Hematopoietic multipotent progenitor cell treated with erythropoietin and hydrocortisone succinate and interleukin-3 and kit ligand, for 6 days (in vitro differentiated cells): ENCODE measurements around the gene PPP2R5D.
A peak's percentile ranks its signal among the peaks of the same experiment; 100 is the strongest.
"Not testable (repeated sequence)": the region's sequence is repeated elsewhere in the genome, so short reads cannot be mapped to it uniquely, and the experiment has no call there.

Experiments used
- DNase-seq: peaks from one replicate; pipeline ENCODE4 v3.0.0-alpha.2; 2015

The PPP2R5D gene

DNA sequence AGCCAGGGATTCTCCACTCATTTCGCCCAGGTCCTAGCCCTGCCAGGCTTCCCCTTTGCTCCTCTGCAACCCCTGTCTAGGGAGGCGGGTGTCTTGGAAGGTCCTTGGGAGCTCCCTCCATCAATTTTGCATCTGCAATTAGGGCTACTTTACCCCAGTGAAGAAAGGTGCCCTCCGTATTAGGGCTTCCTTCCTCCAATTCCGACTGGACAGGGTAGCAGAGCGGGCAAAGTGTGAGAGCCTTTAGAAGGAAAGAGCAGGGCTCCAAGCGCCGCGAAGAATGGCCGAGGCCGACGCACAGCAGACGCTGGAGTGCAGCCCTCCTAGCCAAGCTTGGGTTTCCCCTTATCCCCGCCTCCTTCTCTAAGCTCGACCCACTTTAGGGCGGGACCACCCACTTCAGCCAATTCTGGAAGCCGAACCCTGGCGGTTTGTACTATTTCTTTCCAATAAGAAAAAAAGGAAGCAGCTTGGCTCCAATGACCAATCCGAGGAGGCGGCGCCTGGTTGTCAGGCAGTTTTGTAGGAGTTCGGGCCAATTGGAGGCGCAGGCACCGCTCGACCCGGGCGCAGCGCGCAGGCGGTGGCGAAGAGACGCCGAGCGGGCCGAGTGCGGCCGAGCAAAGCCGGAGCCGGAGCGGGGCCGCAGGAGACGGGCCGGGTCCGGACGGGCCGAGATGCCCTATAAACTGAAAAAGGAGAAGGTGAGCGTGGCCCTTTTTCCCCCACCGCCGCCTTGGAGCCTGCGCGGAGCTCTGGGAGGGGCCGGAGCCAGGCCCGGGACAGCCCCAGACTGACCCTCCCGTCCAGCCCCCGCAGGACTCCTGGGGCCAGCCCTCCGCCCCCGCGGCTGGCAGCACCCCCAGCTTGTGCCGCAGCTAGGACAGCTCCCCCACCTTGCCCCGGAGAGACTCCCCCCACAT, at the start of gene PPP2R5D:
Gene PPP2R5D (plus strand): TSS at position 570 of the 923 bp plus-strand sequence. CDS start 108 bp downstream, at position 678.
- DNase-seq: peak; percentile 100

DNA sequence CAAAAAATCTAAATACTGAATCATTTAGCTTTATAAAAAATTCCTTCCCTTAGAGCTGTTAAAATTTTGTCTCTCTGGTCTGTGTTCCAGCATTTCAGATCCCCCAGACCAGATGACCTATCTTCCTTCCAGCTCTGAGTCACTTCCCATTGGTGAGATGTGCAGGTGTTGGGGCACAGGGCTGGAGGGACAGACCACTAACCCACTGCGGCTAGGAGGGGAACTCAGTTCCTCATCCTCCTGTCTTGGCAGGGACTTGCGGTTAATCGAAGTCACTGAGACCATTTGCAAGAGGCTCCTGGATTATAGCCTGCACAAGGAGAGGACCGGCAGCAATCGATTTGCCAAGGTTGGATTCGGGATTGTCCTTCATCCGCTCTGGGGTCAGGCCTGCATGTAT, 49.0 kb upstream of the PPP2R5D start:
- DNase-seq: peak; percentile 18

DNA sequence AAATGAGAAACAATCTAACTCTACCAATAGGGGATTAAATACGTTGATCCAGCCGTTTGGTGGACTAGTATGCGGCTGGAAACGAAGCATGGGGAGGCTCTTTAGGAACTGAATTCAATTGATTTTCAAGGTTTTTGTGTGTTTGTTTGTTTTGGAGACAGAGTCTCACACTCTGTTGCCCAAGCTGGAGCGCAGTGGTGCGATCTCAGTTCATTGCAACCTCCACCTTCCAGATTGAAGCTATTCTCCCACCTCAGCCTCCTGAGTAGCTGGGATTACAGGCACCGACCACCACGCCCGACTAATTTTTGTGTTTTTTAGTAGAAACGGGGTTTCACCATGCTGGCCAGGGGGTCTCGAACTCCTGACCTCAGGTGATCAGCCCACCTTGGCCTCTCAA, 48.0 kb upstream of the PPP2R5D start:
- no peak for DNase-seq

DNA sequence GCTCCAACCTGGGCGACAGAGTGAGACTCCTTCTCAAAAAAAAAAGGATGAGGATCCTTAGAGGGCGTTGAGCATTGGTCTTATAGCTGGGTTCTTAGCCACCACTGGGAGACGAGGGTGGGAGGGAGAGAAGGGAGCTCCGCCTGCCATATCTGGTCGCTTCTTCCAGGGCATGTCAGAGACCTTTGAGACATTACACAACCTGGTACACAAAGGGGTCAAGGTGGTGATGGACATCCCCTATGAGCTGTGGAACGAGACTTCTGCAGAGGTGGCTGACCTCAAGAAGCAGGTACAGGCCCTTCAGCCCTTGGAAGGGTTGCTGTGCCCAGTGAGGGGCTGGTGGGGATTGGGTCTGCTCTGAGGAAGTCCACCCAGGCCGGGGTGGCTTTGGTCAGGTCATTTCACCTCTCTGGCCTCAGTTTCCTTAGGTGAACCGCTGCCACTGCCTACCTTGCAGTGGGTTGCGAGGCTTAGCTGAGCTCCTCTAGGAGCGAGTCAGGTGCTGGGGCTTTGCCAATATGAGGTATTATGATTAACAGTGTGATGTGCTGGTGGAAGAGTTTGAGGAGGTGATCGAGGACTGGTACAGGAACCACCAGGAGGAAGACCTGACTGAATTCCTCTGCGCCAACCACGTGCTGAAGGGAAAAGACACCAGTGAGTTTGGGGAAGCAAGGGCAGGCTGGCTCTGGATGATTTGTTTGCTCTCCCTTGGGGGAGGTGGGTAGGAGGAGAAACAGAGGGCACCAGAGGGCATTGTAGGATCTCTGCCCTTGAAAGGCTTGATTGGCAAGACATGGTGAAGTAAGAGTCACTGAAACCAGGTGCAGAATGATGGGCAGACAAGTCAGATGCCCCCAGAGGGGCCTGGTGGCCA, 46.6 kb upstream of the PPP2R5D start:
- DNase-seq: no peak

DNA sequence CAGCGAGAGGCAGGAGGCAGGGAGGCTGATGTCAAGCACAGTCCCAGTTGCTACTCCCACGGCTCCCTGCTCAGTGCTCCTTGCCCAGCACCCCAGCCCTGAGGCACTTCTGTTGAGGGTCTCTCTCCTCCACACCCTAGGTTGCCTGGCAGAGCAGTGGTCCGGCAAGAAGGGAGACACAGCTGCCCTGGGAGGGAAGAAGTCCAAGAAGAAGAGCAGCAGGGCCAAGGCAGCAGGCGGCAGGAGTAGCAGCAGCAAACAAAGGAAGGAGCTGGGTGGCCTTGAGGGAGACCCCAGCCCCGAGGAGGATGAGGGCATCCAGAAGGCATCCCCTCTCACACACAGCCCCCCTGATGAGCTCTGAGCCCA, 46.0 kb upstream of the PPP2R5D start:
- no peak for DNase-seq

DNA sequence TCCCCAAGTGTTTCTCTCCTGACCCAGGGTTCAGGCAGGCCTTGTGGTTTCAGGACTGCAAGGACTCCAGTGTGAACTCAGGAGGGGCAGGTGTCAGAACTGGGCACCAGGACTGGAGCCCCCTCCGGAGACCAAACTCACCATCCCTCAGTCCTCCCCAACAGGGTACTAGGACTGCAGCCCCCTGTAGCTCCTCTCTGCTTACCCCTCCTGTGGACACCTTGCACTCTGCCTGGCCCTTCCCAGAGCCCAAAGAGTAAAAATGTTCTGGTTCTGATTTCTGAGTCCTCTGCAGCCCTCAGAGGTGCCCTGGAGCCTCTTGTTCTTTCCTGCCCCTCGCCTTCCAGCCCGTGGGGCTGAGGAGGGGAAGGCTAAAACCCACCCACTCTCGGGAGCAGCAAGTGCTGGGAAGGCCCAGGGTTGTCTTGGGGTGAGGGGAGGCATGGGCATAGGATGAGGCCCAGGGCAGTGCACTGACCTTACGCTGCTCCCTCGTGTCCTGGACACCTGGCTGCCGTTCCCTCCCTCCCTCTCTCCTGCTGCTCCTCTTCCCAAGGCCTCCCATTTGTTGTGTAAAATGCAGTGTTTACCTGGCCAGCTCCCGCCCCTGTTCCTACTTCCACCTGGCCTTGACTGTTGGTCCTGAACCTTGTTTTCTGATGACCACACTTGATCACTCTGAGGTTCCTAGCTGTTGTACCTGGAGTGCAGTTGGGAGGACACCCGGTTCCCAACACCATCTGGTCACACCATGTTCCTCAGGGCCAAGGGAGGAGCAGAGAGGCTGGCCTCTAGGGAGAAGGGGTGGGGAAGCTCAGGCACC, 45.2 kb upstream of the PPP2R5D start:
- DNase-seq: no peak

DNA sequence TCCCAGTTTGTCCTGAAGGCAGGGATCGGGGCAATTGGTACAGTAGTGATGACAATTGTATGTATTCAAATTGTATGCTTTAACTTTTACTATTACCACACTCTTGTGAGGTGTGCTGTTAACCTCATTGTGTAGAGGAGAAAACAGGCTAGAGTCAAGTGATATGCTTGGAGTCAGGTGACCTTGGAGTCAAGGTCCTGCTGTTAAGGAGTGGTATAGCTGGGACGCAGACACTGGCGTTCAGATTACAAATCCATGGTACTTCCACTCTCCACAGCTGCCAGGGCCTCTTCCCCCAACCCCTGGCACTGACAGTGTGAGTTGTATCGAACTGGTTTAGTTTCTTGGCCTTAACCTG, 44.6 kb upstream of the PPP2R5D start:
- DNase-seq: no peak

DNA sequence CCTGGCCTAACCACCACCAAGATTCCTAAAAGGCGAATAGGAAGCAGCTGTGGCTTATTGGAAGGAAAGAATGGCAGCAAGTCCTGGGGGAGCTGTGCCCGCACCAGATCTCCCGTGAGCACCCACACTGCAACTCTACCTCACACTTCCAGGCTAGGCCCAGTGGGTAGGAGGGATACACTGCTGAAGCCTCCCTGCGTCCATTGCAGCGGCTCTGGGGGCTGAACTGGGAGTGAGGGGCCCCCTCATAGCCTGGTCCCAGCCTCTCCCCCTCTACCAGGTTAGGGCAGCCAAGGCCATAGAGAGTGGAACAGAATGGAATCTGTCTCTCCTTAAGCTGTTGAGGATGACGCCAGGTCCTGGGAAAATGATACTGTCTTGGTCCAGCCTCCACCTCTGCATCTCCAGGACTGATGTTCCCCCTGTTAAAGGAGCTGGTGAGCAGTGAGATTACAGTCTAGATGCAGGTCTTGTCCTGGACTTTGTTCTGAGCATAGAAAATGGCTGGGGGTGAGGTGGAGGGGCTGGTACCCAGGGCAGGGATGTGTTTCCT, 43.8 kb upstream of the PPP2R5D start:
- DNase-seq: no peak

DNA sequence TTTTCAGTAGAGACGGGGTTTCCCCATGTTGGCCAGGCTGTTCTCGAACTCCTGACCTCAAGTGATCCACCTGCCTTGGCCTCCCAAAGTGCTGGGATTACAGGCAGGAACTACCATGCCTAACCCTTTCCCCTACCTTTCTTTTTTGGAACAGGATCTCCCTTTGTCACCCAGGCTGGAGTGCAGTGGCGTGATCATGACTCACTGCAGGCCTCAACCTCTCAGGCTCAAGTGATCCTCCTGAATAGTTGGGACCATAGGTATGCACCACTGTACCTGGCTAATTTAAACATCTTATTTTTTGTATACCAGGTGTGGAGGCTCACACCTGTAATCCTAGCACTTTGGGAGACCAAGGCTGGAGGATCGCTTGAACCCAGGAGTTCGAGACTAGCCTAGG, 43.0 kb upstream of the PPP2R5D start:
- not testable (repeated sequence) for DNase-seq

DNA sequence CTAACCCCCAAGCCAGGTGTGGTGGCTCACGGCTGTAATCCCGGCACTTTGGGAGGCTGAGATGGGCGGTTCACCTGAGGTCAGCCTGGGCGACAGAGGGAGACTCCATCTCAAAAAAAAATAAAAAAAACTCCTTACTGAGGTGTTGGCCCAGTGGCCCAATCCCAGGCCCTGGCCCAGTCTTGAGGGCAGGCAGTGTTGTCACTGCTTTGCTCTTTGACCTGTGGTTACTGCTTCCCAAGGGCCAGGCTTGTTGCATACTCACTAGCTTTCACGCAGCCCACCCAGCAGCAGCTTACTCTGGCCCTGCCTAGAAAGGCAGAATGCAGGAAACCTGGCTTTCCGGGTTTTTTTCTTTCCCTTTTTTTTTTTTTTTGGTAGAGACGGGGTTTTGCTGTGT, 41.9 kb upstream of the PPP2R5D start:
- DNase-seq: no peak

DNA sequence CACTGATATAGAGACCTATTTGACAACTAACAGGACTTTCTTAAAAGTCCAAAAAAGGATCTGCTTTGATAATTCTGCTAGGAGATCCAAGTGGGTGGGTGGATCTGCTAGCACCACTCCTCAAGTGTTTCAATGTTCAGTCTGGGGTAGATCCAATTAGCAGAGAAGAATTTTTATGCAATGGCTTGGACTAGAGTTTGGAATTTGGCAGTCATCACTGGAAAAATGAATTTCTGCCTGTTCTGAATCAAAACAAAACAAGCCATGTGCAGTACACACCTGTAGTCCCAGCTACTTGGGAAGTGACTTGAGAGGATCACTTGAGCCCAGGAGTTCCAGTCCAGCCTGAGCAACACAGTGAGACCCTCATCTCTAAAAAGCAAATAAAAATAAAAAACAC, 36.4 kb upstream of the PPP2R5D start:
- no peak for DNase-seq

DNA sequence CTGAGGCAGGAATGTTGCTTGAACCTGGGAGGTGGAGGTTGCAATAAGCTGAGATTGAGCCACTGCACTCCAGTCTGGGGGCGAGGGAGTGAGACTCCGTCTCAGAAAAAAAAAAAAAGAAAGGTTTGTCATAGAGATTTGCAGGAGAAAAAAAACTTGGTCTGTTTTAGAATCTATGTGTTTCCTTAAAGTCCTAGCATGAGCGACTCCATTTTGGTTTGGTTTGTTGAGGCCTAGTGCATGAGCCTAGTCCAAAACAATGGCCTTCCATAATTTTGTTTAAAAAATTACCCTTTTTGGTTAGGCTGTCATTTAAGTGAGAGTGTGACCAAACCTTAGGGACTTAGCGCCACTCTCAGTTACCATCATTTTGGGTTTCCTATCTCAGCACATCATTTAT, 32.0 kb upstream of the PPP2R5D start:
- DNase-seq: no peak

DNA sequence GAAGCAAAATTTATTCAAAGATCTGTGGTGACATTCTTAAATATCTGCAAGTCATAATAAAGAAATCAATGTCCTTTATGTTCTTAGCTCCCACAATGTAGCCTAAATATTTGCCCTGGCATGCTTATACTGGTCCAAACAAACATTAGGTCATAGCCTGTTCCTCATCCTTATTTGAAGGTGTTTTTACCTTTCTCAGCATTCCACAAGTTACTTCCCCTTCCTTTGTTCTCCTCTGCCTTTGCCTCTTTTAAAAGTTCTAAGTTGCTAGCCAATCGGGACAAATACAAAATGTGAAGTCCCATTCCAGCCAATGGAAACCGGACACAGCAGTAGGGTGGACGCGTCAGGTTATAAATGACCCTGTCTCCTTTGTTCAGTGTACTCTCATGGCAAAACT, 30.0 kb upstream of the PPP2R5D start:
- not testable (repeated sequence) for DNase-seq

DNA sequence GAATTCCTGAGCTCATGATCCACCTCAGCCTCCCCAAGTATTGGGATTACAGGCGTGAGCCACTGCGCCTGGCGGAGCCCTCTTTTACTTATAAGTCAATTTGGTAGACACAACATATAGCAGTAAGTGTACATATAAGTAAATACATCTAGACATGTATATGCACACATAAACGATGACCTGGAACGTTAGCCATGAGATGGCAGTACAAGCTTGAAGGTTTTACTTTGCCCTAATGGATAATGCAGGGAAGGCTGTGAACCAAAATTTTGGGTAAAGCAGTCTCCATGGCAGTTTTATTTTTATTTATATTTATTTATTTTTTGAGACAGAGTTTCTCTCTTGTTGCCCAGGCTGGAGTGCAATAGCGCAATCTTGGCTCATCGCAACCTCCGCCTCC, 26.2 kb upstream of the PPP2R5D start:
- no peak for DNase-seq

DNA sequence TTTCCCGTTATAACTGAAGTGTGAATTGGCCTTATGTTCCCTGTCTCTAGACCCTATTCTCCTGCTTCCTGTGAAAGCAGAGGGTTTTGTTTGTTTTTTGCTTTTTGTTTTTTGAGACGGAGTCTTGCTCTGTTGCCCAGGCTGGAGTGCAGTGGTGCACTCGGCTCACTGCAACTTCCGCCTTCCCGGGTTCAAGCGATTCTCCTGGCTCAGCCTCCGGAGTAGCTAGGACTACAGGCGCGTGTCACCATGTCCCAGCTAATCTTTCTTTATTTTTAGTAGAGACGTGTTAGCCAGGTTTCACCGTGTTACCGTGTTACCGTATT, 24.5 kb upstream of the PPP2R5D start:
- DNase-seq: no peak

DNA sequence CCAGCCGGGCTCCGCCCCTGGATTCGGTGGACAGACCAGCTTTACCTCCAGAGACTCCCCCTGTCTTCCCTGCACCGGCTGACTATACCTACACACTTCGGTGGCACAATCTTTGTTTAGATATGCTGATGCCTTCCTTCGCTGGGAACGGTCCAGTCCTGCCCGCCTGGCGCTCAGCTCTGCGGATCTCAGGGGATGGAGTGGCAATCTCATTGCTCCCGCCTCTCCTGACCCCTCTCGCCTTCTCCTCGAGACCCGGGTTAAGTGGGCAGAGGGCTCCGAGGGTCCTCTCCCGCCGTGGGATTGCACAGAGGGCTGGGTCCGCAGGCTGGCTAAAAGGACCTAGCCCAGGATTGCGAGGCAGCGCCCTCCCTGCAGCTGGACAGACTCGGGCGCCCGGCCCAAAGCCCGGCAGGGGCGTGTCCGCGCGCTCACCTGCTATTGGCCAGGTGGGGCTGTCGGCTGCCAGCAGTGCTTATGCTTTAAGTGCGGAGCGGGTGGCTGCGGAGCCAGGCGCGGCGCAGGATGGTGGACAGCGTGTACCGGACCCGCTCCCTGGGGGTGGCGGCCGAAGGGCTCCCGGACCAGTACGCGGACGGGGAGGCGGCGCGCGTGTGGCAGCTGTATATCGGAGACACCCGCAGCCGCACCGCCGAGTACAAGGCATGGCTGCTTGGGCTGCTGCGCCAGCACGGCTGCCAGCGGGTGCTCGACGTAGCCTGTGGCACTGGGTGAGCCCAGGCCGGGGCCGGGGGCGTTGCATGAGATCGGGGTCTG, 23.9 kb upstream of the PPP2R5D start, which contains the start of gene GNMT:
Gene GNMT (plus strand): TSS at position 512 of the 777 bp plus-strand sequence. CDS start 14 bp downstream, at position 526.
- DNase-seq: peak; percentile 34

DNA sequence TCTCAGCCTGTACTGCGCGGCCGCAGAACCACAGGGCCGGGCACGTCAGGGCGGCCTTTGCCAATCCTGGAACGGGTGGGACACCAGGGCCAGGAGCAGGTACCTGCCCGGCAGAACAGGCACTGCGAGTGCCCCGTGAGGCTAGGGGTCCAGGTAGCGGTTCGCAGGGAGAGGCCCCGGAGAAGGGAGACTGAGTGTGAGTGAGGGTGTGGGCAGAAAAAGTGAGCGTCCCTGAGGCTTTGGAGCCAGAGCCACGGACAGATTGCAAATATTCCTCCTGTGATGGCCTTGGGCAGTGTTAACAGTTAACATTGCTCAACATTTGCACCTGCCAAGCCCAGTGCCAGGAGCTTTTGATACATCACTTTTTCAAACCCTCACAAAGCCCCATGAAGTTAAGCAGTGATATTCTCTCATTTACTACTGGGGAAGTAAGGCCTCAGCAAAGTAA, 23.3 kb upstream of the PPP2R5D start:
- no peak for DNase-seq

DNA sequence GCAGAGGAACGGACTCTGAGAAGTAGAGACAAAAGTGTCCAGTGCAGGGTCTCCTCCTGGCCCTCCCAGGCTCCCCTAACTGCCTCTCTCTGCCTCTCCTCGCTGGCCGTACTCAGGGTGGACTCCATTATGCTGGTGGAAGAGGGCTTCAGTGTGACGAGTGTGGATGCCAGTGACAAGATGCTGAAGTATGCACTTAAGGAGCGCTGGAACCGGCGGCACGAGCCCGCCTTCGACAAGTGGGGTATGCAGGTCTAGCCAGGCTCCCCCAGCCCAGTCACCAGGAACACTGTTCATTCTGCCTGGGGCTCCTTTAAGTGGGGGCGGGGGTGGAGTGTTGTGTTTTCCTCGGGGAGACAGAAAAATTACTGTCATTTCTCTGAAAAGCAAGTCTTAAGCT, 22.3 kb upstream of the PPP2R5D start:
- DNase-seq: no peak

DNA sequence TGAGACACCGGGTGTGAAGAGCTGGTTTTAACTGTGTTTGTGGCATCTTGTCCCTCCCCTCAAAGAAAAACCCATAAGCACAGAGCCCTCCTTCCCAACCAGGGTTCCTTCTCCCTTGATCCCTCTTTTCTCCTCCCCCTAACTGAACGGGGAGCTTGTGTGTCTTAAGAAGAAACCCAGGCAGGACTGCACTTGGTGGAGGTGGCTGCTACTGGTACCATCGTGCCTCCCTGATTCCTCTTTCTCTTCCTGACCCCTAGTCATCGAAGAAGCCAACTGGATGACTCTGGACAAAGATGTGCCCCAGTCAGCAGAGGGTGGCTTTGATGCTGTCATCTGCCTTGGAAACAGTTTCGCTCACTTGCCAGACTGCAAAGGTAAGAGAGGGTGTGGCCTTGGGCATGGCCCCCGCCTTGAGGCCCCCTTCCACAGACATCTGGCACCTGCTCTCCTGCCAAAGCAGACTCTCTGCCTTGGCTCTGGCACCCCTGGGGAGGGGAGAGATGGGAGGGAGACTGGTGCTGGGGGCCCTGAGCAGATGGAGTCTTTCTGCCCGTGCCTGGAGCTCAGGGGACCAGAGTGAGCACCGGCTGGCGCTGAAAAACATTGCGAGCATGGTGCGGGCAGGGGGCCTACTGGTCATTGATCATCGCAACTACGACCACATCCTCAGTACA, 21.7 kb upstream of the PPP2R5D start:
- DNase-seq: no peak

DNA sequence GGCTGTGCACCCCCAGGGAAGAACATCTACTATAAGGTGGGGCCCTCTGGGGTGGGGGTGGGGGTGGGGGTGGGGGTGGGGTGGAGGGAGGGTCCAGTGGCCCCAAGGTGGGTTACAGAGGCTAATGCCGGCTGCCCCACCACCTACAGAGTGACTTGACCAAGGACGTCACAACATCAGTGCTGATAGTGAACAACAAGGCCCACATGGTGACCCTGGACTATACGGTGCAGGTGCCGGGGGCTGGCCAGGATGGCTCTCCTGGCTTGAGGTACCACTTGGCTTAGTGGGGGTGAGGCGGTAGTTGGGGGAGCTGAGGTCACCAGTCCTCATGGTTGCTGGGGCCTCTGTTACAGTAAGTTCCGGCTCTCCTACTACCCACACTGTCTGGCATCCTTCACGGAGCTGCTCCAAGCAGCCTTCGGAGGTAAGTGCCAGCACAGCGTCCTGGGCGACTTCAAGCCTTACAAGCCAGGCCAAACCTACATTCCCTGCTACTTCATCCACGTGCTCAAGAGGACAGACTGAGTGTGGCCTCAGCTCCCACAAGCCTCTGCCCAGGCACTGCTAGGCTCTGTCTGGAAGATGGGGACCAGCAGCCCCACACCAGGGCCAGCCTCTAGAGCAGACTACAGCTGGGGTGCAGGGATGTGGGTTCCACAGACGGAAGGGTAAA, 21.1 kb upstream of the PPP2R5D start:
- DNase-seq: no peak
